ENCODE data around the gene PPM1B. TPM values are rescaled to one million over a fixed set of nuclear protein-coding genes. Genes with fewer than 3 reads are reported as not detected.

Gene PPM1B
- total RNA-seq, 4 donors from 2014 or later: 26.6 to 63.3 (median 57.5) TPM

GRCh38 chr2:44167311-44167907 is 1.3 kb upstream of the PPM1B start:
- H3K36me3 ChIP-seq: no peaks in the 10 kb centered on the region
- intact Hi-C loops (cut with DNase I; ENCODE audit: low total_unique reads): no loop called here
- H3K4me3 ChIP-seq: peak overlapping the region; percentile 44 to 61
- peaks cover 0 to 7% of the 10 kb centered on the region in 2 donors for H3K4me1 ChIP-seq
- no peaks in the 10 kb centered on the region for H3K27me3 ChIP-seq
- H3K9me3 ChIP-seq: no peaks in the 10 kb centered on the region
- TF ChIP-seq POLR2A (IDR thresholded peaks at IDR 0.05): no peak
- TF ChIP-seq CTCF (IDR thresholded peaks at IDR 0.05): no peak
- no peak for DNase-seq
- H3K27ac ChIP-seq: peak overlapping the region; percentile 98 to 99

GRCh38 chr2:44167908-44168680 is 581 bp upstream of the PPM1B start:
- intact Hi-C loops (cut with DNase I; ENCODE audit: low total_unique reads): no loop called here
- peak overlapping the region; percentile 44 to 61 for H3K4me3 ChIP-seq
- TF ChIP-seq POLR2A (IDR thresholded peaks at IDR 0.05) (peak in 1 of 2 donors; percentile 52), CTCF (IDR thresholded peaks at IDR 0.05) (peak in 1 of 4 experiments; percentile 24)
- peak; percentile 97 to 100 for DNase-seq
- no peaks in the 10 kb centered on the region for H3K27me3 ChIP-seq
- H3K36me3 ChIP-seq: no peaks in the 10 kb centered on the region
- no peaks in the 10 kb centered on the region for H3K9me3 ChIP-seq
- peaks cover 0 to 7% of the 10 kb centered on the region in 2 donors for H3K4me1 ChIP-seq
- H3K27ac ChIP-seq: peak overlapping the region; percentile 98 to 99

- Histone ChIP-seq H3K36me3 (no peaks in the 10 kb centered on the region), H3K4me3 (peak overlapping the region; percentile 64 to 91), H3K27me3 (no peaks in the 10 kb centered on the region), H3K27ac (peak overlapping the region; percentile 95 to 98), H3K9me3 (no peaks in the 10 kb centered on the region), H3K4me1 (peaks cover 0 to 7% of the 10 kb centered on the region in 2 donors)
- DNase-seq: peak in 1 of 2 donors; percentile 25
- intact Hi-C loops (cut with DNase I; ENCODE audit: low total_unique reads): no loop called here
- no peak for TF ChIP-seq POLR2A (IDR thresholded peaks at IDR 0.05)
- no peak for TF ChIP-seq CTCF (IDR thresholded peaks at IDR 0.05)
These were observed 652 bp downstream of the PPM1B start for GRCh38 chr2:44169155-44169898.

GRCh38 chr2:44170311-44170717 is 1.6 kb downstream of the PPM1B start:
- H3K9me3 ChIP-seq: no peaks in the 10 kb centered on the region
- H3K36me3 ChIP-seq: no peaks in the 10 kb centered on the region
- H3K27ac ChIP-seq: peak overlapping the region; percentile 95 to 98
- intact Hi-C loops (cut with DNase I; ENCODE audit: low total_unique reads): no loop called here
- H3K4me3 ChIP-seq: peak overlapping the region; percentile 64 to 91
- DNase-seq: no peak
- TF ChIP-seq POLR2A (IDR thresholded peaks at IDR 0.05) (no peak), CTCF (IDR thresholded peaks at IDR 0.05) (no peak)
- H3K4me1 ChIP-seq: peaks cover 0 to 7% of the 10 kb centered on the region in 2 donors
- no peaks in the 10 kb centered on the region for H3K27me3 ChIP-seq
